Liver (tissue), 3 donors: ENCODE measurements around the gene TTC21A.

ENCODE experiments used
- FOXA2 ChIP-seq: IDR thresholded peaks from 2 replicates; pipeline ENCODE4 v1.6.1; 2016; ENCODE audit warnings: antibody characterized with exemption
- GABPA ChIP-seq, 2 donors: IDR thresholded peaks in 1 of 2; conservative IDR thresholded peaks in 1 of 2; 2 replicates each; pipeline ENCODE4 v1.6.1; 2016; ENCODE audit warnings: antibody characterized with exemption in 2 of 2, mild to moderate bottlenecking in 1 of 2, moderate library complexity in 1 of 2
- RAD21 ChIP-seq, 2 donors: IDR thresholded peaks; 2 replicates each; pipeline ENCODE4 v1.6.1; 2016; ENCODE audit warnings: antibody characterized with exemption in 2 of 2, mild to moderate bottlenecking in 2 of 2
- REST ChIP-seq: IDR thresholded peaks from 2 replicates; pipeline ENCODE4 v1.6.1; 2016; ENCODE audit warnings: antibody characterized with exemption, mild to moderate bottlenecking
- RXRA ChIP-seq, 2 donors: IDR thresholded peaks; 2 replicates each; pipeline ENCODE4 v1.6.1; 2017 to 2018; ENCODE audit warnings: antibody characterized with exemption in 2 of 2, mild to moderate bottlenecking in 1 of 2
- SP1 ChIP-seq: IDR thresholded peaks from 2 replicates; pipeline ENCODE4 v1.6.1; 2018; ENCODE audit warnings: antibody characterized with exemption, mild to moderate bottlenecking
- YY1 ChIP-seq: IDR thresholded peaks from 2 replicates; pipeline ENCODE4 v1.6.1; 2016; ENCODE audit warnings: antibody characterized with exemption, mild to moderate bottlenecking
- ZBTB33 ChIP-seq: IDR thresholded peaks from 2 replicates; pipeline ENCODE4 v1.6.1; 2016; ENCODE audit warnings: antibody characterized with exemption
- TF ChIP-seq, protein P1 (sequence below): IDR thresholded peaks from 2 replicates; pipeline ENCODE4 v1.6.1; 2016; ENCODE audit warnings: antibody characterized with exemption
- TF ChIP-seq, protein P2 (sequence below): fragments of 150-350 bp; IDR thresholded peaks from 2 replicates; pipeline ENCODE4 v1.5.1; 2017; ENCODE audit warnings: improper control_type of control experiment, low read depth, low read length; ENCODE audit not compliant: missing input control
- donor health status: healthy.
- donor health status: healthy.

GRCh38 chr3:39101022-39101689 is 6.3 kb upstream of the TTC21A start:
- TF ChIP-seq FOXA2 (no peak), GABPA (IDR thresholded peaks at IDR 0.05 in 1 of 2, conservative IDR thresholded peaks at IDR 0.05 in 1 of 2) (no peak), RAD21 (IDR thresholded peaks at IDR 0.05) (peak; percentile 76 to 83), REST (no peak), ZBTB33 (no peak), YY1 (no peak), SP1 (no peak), RXRA (IDR thresholded peaks at IDR 0.05) (peak in 1 of 2 donors; percentile 59)
- TF ChIP-seq, protein P1, sequence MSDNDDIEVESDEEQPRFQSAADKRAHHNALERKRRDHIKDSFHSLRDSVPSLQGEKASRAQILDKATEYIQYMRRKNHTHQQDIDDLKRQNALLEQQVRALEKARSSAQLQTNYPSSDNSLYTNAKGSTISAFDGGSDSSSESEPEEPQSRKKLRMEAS: no peak
- TF ChIP-seq, protein P2, sequence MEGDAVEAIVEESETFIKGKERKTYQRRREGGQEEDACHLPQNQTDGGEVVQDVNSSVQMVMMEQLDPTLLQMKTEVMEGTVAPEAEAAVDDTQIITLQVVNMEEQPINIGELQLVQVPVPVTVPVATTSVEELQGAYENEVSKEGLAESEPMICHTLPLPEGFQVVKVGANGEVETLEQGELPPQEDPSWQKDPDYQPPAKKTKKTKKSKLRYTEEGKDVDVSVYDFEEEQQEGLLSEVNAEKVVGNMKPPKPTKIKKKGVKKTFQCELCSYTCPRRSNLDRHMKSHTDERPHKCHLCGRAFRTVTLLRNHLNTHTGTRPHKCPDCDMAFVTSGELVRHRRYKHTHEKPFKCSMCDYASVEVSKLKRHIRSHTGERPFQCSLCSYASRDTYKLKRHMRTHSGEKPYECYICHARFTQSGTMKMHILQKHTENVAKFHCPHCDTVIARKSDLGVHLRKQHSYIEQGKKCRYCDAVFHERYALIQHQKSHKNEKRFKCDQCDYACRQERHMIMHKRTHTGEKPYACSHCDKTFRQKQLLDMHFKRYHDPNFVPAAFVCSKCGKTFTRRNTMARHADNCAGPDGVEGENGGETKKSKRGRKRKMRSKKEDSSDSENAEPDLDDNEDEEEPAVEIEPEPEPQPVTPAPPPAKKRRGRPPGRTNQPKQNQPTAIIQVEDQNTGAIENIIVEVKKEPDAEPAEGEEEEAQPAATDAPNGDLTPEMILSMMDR: peak; percentile 68
